ENCODE data around the gene MGRN1. TPM values are rescaled to one million over a fixed set of nuclear protein-coding genes. Genes with fewer than 3 reads are reported as not detected.
A peak's percentile ranks its signal among the peaks of the same experiment; 100 is the strongest.

Gene MGRN1
- total RNA-seq, 4 donors from 2014 or later: 32.5 to 86.4 (median 57.6) TPM

DNA sequence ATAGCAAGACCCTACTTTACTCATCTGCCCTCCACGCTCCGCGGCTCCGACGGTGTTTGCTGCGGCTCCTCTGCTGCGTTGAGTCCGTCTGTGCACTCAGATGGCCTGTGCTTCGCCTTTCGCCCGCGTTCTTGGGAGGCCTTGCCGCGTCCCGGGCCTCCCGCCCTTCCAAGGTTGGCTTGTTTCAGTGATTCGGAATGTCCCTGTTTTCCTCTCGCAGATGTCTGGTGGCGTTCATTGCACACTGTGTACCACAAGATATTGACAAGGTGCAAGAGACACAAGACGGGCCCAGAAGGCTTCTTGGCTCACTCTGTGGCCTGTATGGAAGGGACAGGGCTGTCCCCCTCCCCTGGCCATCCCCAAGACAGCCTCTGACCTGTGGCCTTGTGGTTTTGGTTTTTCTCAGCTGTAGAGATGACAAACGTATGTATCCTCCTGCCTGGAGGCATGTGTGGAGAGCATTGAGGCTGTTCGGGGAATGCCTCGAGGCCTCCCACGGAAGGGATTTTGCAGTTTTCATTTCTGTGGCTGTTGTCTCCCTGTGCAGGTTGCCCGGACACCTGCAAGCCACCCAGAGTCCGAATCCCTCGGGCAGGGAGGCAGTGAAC, 15.4 kb downstream of the MGRN1 start:
- Histone ChIP-seq H3K36me3 (no peaks in the 10 kb centered on the region), H3K27me3 (no peaks in the 10 kb centered on the region), H3K4me3 (replicated peaks in 1 of 3) (no peak overlapping the region), H3K9me3 (no peaks in the 10 kb centered on the region), H3K27ac (peak overlapping the region in 1 of 3 donors; percentile 28), H3K4me1 (peaks cover 15 to 19% of the 10 kb centered on the region in 2 donors)
- TF ChIP-seq, protein P1, sequence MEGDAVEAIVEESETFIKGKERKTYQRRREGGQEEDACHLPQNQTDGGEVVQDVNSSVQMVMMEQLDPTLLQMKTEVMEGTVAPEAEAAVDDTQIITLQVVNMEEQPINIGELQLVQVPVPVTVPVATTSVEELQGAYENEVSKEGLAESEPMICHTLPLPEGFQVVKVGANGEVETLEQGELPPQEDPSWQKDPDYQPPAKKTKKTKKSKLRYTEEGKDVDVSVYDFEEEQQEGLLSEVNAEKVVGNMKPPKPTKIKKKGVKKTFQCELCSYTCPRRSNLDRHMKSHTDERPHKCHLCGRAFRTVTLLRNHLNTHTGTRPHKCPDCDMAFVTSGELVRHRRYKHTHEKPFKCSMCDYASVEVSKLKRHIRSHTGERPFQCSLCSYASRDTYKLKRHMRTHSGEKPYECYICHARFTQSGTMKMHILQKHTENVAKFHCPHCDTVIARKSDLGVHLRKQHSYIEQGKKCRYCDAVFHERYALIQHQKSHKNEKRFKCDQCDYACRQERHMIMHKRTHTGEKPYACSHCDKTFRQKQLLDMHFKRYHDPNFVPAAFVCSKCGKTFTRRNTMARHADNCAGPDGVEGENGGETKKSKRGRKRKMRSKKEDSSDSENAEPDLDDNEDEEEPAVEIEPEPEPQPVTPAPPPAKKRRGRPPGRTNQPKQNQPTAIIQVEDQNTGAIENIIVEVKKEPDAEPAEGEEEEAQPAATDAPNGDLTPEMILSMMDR (IDR thresholded peaks at IDR 0.05): no peak
- TF ChIP-seq POLR2A (IDR thresholded peaks at IDR 0.05): no peak
- DNase-seq: no peak
- 90 to 95% methylated on average over 22 to 26 of the region's 27 CpGs for WGBS, 2 donors
- intact Hi-C loops (cut with DNase I): no loop called here

GRCh38 chr16:4640572-4641305, 16.1 kb downstream of the MGRN1 start:
- peak overlapping the region in 1 of 3 donors; percentile 28 for H3K27ac ChIP-seq
- peak; percentile 76 to 79 for DNase-seq

GRCh38 chr16:4641306-4641687, 16.7 kb downstream of the MGRN1 start:
- H3K4me1 ChIP-seq: peaks cover 15 to 19% of the 10 kb centered on the region in 2 donors
- DNase-seq: no peak
- H3K4me3 ChIP-seq (replicated peaks in 1 of 3): no peak overlapping the region
- H3K9me3 ChIP-seq: no peaks in the 10 kb centered on the region
- peak overlapping the region in 1 of 3 donors; percentile 2 for H3K27ac ChIP-seq
- no peaks in the 10 kb centered on the region for H3K36me3 ChIP-seq
- TF ChIP-seq, protein P1 (IDR thresholded peaks at IDR 0.05): no peak
- TF ChIP-seq POLR2A (IDR thresholded peaks at IDR 0.05): no peak
- H3K27me3 ChIP-seq: no peaks in the 10 kb centered on the region
- intact Hi-C loops (cut with DNase I): no loop called here
- WGBS, 2 donors: 63 to 67% methylated on average over 5 of the region's 5 CpGs

More at GRCh38 chr16:4640572-4641305, 16.1 kb downstream of the MGRN1 start:
- no peaks in the 10 kb centered on the region for H3K27me3 ChIP-seq
- H3K9me3 ChIP-seq: no peaks in the 10 kb centered on the region
- H3K4me1 ChIP-seq: peaks cover 15 to 19% of the 10 kb centered on the region in 2 donors
- WGBS, 2 donors: 69 to 74% methylated on average over 14 to 19 of the region's 19 CpGs
- H3K4me3 ChIP-seq (replicated peaks in 1 of 3): no peak overlapping the region
- intact Hi-C loops (cut with DNase I): no loop called here
- TF ChIP-seq POLR2A (IDR thresholded peaks at IDR 0.05): no peak
- TF ChIP-seq, protein P1 (IDR thresholded peaks at IDR 0.05): no peak
- no peaks in the 10 kb centered on the region for H3K36me3 ChIP-seq

DNA sequence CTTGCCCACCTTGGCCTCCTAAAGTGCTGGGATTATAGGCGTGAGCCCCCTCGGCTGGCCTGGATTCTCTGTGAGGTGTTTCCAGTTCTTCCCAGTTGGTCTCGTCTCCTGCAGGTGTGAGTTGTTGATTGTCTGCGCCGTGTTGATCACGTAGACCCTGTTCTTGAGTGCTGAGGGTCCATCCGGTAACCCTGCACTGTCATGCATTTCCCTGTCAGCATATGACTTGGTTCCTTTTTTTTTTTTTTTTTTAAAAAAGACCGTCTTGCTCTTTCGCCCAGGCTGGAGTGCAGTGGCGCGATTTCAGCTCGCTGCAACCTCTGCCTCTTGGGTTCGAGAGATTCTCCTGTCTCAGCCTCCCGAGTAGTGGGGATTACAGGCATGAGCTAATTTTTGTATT, 17.3 kb downstream of the MGRN1 start:
- Histone ChIP-seq H3K4me1 (peaks cover 15 to 19% of the 10 kb centered on the region in 2 donors), H3K36me3 (no peaks in the 10 kb centered on the region), H3K27me3 (no peaks in the 10 kb centered on the region), H3K27ac (peak overlapping the region in 1 of 3 donors; percentile 2), H3K9me3 (no peaks in the 10 kb centered on the region), H3K4me3 (replicated peaks in 1 of 3) (no peak overlapping the region)
- no peak for TF ChIP-seq POLR2A (IDR thresholded peaks at IDR 0.05)
- TF ChIP-seq, protein P1 (IDR thresholded peaks at IDR 0.05): no peak
- intact Hi-C loops (cut with DNase I): no loop called here
- DNase-seq: no peak
- 90 to 91% methylated on average over 14 of the region's 14 CpGs for WGBS, 2 donors
